GM18520 (cell line): ENCODE data around the gene TTLL5.

Experiments
- ATAC-seq: cut with Tn5 transposase; IDR thresholded peaks from one replicate; pipeline ENCODE4 v1.9.1; 2021; ENCODE audit not compliant: unreplicated experiment

The TTLL5 gene

DNA sequence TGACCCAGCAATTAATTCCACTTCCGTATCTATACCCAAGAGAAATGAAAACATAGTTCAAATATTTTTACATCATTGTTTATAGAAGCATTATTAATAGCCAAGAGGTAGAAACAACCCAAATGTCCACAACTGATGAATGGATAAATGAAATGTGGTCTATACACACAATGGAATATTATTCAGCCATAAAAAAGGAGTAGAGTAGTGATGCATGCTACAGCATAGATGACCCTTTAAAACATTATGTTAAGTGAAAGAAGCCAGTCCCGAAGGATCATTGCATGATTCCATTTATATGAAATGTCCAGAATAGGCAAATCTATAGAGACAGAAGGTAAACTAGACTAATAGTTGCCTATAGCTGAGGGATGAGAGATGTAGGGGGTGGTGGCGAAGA is 291.4 kb downstream of the TTLL5 start:
- no peak for ATAC-seq

DNA sequence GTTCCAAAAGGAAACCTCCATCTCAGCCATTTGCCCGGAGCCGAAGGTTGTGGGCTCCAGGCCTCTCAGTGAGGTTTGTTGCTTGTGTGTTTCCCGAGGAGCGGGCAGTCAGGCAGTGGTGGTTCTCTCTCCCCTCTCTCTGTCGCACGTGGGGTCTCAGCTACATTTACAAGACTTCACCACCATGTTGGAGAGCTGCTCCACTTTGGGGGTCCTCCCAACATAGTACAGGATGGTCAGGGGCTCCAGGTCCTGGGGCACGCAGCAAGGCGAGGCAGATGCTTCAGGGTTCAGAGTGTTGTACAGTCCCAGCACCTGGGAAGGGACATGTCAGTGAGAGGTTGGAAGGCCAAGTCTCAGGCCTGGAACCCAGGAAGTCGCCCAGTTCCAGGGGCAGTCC is 298.0 kb downstream of the TTLL5 start:
- no peak for ATAC-seq

DNA sequence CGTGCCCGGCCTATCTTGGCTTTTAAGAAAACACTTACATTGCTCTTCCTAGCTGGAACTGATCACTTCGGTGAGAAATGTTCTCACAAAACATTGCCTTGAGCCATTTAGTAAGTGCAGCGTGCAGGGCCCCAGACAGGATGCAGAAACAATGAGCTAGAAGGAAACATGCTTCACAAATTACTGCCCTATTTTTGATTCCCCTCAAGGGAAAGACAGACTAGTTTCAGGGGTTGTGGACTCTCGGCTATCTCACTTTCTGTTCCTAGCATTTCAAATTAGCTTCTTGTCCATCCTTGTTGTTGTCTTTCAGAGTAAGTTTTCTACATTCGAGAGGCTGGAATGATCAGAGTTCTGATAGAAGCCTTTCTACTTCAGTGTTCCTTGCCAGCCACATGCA is 299.2 kb downstream of the TTLL5 start:
- ATAC-seq: no peak

DNA sequence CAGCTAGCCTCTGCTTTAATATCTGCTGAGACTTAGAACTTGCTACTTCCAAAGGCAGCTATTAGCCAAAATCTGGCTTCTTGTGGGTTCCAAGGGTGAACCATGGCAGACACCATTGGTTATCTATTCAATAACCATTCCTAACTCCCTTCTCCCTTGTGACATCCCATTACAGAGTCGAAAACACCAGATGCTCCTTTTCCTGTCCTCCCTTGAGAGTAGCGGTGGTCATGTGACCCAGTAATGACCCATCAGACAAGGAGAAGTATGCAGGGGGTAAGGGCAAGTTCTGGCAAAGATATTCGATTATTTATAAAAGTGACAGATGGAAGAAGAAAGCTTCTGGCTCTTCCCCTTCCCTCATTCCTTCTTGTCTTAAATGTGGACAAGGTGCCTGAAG is 300.6 kb downstream of the TTLL5 start:
- no peak for ATAC-seq

DNA sequence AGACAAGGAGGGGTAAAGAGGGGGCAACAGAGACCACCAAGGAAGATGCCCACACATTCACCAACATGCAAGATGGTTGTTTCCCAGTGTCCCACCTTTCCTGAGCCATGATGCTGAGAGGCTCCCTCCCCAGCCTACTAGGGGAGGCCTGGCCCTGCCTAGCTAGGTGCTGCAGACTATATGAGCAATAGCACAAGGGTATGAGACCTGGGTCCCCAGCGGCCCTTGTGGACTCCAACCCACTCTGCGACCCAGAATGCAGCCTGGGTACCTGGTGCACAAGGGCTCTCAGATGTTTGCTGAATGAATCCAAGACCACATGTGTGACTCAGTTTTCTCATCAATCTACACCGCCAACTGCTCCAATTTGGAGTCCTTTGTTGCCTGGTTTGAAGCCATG is 306.8 kb downstream of the TTLL5 start:
- no peak for ATAC-seq

DNA sequence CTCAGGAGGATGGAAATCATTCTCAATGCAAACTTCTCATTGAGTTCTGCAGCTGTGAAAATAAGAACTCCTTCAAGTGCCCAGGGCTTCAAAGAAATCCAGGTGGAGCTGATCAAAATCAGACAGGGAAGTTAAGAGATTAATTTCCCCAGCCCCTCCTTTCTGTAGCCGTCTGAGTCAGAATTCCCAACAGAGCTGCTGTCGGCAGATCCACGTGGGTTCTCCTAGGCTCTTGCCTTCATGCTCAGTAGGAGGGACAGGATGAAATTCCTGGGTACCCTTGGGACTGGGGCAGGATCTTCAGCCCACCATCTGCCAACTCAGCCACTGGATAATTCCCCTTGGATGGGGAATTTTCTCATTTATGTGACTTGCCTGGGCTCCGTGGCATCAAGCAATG is 307.4 kb downstream of the TTLL5 start:
- ATAC-seq: no peak

DNA sequence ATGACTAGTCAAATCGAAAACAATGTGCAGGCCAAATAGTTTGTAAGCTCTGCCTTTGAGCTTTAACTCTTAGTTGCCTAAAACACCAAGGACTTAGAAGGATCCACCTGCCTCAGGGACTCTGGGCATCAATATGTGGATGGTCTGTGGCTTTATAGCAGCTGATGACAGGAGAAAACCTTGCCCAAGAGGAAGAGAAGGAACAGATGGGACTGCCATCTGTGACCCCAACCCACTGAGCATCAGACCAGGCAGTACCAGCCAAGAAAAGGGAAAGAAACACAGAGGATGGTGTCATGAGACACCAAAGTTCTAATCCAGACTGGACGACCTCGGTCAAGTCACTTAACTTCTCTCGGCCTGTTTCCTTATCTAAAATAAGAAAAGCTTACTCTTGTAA is 308.1 kb downstream of the TTLL5 start:
- ATAC-seq: no peak

DNA sequence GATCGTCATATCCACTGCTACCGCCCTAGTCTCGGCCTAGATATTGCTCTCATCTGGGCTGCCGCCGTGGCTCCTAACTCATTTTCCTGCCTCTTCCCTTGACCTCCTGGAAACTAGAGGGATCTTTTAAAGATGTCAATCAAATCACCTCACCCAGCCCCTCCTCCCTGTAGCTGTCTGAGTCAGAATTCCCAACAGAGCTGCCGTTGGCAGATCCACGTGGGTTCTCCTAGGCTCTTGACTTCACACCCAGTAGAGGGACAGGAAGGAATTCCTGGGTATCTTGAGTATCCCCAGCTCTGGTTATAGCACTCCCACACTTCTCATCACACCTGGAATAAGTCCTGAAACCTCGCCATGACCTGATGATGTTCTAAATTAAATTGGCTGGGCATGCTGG is 308.8 kb downstream of the TTLL5 start:
- no peak for ATAC-seq

DNA sequence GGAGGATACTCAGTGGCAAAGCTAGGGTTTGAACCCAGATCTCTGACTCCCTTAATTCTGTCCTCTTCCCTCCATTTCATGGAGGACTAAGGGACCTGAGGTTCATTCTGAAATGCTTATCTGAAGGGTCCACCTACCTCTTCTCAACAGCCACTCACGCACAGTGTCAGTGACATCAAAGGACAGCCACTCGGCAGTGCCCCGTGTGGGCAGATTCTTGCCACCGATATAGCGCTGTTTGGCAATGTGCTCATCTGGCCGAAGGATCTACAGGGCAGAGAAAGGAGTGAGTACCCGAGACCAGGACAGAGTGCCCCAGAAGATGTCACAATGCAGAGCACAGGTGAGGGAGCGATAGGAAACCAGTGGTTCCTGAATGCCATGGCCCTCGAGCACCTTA is 309.9 kb downstream of the TTLL5 start:
- ATAC-seq: no peak

DNA sequence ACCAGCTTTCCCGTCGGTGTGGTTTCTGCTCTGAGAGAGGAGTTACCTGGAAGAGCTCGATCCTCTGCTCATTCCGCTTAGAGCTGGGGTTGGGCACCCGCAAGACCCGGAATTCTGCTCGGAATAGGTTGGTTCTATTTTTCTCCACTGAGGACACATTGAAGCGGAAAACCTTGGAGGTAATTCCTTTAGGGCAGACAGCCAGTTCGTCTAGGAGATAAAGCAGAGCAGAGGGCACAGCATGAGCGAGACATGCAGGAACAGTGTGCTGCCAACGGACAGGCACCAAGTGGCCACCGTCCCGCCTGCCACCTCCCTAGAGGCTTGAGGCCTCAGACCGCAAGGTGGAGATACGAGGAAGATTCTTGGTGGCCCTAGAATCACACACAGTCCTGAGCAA is 310.5 kb downstream of the TTLL5 start:
- no peak for ATAC-seq

DNA sequence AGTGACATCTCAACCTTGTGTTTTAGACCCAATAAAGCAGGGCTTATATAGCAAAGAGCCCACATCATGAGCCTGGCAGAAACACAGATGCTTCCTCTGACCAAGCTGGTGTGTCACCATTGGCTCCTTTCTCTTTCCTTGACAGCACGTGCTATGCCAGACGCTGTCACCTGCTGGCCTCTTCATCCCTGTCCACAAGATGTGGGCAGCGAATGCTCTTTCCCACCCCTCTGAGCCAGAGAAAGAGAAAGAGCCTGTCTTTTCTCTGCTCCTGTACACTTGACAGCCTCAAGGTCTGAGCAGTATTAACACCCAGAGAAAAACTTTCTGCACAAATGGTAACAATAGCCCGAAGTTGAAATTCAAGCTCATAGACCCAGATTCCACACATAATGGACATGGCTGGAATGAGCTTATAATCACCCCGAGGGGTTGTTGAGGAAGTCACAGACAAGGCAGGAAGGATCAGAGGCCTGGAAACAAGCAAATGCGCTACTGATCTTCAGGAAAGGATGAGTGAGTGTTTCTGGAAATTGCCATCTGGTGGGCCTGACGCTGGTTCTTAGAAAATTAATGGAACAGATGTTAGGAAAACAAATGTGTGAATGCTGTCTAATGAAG is 311.9 kb downstream of the TTLL5 start:
- no peak for ATAC-seq

DNA sequence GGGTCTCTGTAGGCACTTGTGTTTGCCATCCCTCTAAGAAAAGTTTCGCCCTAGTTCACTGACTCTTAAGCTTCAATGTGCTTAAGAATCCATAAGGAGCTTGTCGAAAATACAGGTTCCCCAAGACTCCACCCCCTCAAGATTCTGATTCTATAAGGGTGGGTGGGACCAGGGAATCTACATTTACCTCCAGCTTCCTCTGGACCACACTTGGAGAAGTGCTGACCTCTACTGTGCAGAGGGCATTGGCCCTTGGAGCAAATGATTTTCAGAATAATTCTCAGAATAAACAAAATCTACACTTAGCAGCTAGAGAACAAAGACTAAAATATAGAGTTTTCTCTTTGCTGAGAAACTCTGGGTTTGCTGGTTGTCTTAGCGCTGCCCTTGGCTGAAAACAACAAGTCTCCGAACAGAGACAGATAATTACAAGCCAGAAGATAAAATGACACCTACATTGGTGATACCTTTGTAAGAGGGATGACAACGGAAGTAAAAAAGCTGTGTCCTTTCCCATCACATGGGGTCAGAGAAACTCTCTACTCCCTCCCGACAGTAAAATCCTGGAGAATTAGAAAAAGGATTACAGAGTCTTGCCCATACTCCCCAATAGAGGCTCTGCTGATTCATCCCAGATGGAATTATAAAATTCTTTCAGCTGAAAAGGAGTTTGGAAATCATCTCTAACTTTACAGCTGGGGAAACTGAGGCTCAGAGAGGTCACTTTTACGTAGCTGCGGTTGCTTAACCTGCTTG is 316.0 kb downstream of the TTLL5 start:
- no peak for ATAC-seq

DNA sequence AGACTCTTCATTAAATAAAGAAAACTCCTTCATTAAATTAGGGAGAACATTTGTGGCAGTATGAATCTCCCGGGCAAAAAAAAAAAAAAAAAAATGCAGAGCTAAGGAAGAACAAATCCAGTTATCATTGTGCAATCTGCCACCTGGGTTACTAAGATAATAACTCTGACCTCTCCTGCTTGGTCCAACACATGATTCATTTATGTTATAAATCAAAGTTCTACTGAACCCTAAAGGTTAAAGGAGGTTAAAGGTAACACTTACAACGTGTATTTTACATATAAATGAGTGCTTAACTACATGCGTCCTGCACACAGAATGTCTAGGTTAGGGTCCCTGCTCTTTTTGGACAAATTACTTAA is 316.5 kb downstream of the TTLL5 start:
- no peak for ATAC-seq

DNA sequence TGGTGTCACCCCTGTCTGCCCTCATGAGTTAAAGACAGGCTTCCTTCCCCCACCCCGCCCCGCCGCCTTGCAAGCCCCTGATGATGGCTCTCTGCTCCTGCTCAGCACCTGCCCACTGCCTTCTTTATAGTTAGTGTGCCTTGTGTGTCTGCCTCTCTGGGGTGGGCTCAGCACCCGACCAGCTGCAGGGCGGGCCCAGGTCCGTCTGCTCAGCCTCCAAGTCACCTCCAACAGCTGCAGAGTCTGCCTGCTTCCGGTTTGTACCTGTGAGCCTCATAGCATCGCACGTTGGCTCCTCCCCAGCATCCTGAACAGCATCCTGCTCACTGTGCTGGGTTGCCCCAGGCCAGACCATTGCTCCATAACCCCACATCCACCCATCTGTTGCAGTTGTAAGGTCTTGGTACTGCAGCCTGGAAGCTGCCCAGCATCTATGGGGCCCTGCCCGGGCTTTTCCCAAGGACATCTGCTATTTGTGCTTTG is 317.2 kb downstream of the TTLL5 start:
- ATAC-seq: no peak

DNA sequence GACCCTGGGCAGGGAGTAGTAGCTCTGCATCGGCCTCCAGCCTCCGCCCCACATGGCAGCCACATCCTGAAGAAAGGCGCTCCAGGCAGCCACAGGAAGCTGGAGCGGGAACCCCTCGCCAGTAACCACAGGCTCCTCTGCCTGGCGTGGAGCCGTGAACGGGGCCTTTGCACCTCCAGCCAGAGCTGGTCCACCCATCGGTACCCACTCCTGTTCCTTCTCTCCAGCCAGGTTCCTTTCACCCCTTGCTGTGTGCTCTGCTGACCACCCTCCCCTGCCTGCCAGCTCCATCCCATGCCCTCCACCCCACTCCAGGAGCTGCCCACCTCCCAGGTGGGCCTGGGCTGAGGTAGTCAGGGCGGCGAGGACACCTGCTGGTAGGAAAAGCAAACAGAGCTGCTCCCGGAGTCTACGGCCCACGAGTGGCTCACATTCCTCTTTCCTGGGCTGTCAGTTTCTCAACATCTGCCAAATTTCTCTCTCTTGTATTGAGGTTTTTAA is 318.1 kb downstream of the TTLL5 start:
- ATAC-seq: no peak

DNA sequence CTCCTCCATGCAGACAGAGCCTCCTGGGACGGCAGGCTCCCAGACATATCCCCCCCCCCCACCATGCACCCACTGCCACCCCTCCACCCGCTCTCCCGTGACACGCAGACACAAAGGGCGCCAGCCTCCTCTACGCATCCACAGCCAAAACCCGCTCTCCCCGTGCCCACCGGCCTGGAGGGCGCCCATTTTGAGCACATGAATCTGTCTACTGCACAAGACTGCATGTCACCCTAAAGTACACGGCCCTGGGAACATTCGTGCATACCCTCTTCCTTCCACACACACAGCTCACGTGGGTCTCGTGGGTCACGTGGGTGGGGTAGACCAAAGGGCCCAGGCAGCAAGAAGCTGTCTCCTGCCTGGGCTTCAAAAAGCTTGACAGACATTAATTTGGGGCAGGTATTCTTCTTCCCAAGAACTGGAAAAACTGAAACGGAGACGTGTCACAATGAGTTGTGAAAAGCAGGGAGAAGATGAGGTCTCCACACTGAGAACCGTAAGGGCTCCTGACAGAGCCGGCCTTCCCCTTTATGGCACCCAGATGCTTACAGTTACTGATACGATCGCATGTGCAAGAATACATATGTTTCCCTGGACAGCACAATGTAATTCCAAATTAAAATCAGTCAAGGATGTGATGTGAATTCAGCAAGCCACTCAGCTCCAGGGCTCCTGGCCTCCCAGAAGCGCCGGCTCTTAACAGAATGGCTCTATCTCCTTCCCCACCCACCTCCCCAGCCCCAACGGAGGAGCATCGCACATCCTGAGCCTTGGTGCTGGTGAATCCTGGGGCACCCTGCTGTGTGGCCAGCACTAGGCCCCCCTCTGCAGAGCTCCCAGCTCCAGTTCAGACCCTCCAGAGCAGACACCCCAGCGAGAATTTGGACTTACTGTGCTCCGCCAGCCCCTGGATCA is 318.9 kb downstream of the TTLL5 start:
- ATAC-seq: no peak

DNA sequence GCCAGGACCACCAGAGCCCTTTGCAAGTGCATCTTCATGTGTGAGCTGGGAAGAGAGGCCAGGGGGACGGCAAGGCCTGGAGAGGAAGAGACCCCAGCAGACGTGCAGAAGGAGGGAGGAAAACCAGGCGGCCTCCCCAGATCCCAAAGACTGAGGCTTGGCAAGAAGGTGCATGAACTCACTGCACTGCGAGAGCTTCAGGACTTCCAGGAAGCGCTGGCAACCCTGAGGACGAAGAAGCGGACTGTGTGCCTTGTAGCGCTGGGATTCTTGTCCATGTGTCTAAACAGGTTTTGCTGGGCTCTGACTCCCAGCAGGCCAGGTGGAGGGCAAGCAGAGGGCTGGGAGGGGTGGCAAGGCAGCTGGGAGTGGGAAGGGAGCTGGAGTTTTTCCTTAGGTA is 319.8 kb downstream of the TTLL5 start:
- ATAC-seq: no peak

DNA sequence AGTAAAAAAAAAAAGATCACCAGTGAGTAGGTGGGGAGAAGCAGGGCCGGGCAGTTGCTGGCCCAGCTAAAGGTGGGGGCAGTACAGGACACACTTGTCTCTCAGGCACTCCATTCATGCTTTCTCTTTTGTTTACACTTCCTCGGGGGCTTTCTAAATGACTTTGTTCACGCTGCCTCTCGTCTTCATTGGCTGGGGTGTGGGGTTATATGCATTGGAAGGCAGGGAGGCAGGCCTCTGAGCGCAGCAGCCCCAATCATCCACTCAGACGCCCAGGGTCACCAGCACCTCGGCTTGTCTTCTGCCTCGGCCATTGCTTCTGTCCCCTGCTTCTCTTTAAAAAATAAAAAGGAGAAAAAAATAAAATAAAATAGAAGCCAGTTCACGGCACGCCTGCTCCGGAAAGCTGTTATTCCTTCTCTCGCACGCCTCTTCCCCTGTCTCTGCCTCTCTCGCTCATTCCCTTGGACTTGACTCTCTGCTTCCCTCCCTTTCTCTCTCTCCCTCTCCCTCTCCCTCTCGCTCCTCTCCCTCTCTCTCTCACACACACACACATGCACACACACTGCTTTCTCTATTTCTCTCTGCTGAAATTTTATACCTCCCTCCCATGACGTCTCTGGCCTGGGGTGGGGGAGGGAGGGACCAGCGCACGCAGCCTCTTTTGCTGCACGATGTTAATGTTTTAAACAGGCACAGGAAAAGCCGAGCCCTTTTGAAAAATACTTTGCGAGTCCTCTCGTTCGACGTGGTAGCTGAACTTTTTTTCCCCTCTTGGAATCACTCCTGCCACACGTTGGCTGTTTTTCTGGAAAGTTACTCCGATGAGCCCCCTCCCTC is 320.6 kb downstream of the TTLL5 start, which contains the start of gene TGFB3:
TGFB3 (minus strand) TSS at position 570 of the 840 bp plus-strand sequence. CDS start 1,102 bp downstream, outside the sequence.
- peak; percentile 48 for ATAC-seq

DNA sequence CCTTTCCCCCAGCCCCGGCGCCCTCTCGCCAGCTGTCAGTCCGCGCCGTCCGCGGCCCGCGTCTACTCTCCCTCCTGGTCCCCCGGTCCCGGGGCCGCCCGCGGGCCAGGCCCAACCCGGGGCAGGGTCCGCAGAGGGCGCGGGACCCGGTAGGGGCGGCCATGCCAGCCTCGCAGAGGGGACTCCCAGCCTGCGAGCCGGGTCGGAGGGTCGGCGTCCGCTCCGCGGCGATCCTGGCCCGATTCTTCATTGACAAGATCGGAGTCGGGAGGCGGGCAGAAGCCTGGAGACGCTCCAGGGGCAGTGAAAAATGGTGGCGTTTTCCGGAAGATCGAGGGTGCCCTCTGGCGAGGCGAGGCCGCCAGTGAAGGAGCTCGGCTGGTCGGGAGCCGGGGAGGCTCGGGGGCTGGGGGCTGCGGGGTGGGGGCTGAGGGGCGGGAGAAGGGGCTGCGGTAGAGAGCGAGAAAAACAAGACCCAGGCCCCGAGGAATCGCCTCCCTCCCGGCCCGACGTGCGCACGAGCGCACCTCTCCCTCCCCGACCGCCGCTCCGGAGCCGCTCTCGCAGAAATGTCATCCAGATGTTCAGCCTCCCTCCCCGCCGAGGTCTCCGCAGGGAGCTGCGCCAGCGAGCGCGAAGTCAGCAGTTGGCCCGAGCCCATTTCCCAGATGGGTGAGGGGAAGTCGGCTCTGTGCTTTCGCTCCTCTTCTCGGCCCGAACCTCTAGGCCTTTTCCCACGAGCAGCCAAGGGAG is 321.4 kb downstream of the TTLL5 start:
- peak; percentile 43 for ATAC-seq

DNA sequence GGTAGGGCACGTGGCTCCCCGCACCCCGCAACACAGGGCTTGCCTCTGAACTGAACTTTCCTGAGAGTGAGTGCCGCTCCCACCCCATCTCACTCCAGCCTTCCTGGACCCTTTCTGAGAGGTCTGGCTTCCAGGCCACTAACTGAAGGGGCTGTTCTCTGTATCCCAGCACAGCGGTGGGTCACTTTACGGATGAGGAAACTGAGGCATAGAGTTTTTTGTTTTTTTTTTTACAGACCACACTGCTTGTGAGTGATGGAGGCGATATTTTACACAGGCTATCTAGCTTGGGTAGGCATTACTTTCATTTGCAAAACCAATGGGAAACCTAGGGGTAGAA is 321.9 kb downstream of the TTLL5 start:
- no peak for ATAC-seq
